Endodermal cell (in vitro differentiated cells): Measurements from ENCODE around the gene GXYLT1. TPM values are rescaled to one million over a fixed set of nuclear protein-coding genes. Genes with fewer than 3 reads are reported as not detected.

ENCODE experiments used
- DNase-seq: peaks from one replicate; pipeline ENCODE4 v3.0.0-alpha.2; 2017
- H3K27ac ChIP-seq: 2 replicates; pipeline ENCODE4 v1.5.1; 2013; ENCODE audit warnings: mild to moderate bottlenecking, low read depth, low read length, moderate library complexity
- H3K27me3 ChIP-seq: 2 replicates; pipeline ENCODE4 v1.6.1; 2013; ENCODE audit warnings: mild to moderate bottlenecking, low read length, moderate library complexity; ENCODE audit not compliant: insufficient read depth, control insufficient read depth, poor library complexity, severe bottlenecking
- H3K36me3 ChIP-seq: 2 replicates; pipeline ENCODE4 v1.7.0; 2013; ENCODE audit warnings: mild to moderate bottlenecking, low read length, moderate library complexity; ENCODE audit not compliant: control insufficient read depth, insufficient read depth
- H3K4me1 ChIP-seq: one replicate; pipeline ENCODE4 v1.7.0; 2013; ENCODE audit warnings: low read length; ENCODE audit not compliant: control insufficient read depth, insufficient read depth
- H3K4me3 ChIP-seq: 2 replicates; pipeline ENCODE4 v1.5.1; 2013; ENCODE audit warnings: mild to moderate bottlenecking, low read length, moderate library complexity
- H3K9ac ChIP-seq: 2 replicates; pipeline ENCODE4 v1.6.1; 2013; ENCODE audit warnings: mild to moderate bottlenecking, low read length, moderate library complexity; ENCODE audit not compliant: poor library complexity, severe bottlenecking; ENCODE audit errors: extremely low read depth
- H3K9me3 ChIP-seq: 2 replicates; pipeline ENCODE4 v1.6.1; 2013; ENCODE audit warnings: mild to moderate bottlenecking, low read length, moderate library complexity; ENCODE audit not compliant: control insufficient read depth
- H3K27ac Mint-ChIP-seq: 2 replicates; pipeline ENCODE4 v1.8.0; 2020; ENCODE audit warnings: mixed read lengths
- H3K27me3 Mint-ChIP-seq: 2 replicates; pipeline ENCODE4 v1.8.0; 2021; ENCODE audit warnings: mild to moderate bottlenecking, mixed read lengths; ENCODE audit not compliant: insufficient read depth
- H3K36me3 Mint-ChIP-seq: 2 replicates; pipeline ENCODE4 v1.8.0; 2020; ENCODE audit warnings: low read depth, mixed read lengths
- H3K4me1 Mint-ChIP-seq: 2 replicates; pipeline ENCODE4 v1.8.0; 2020; ENCODE audit warnings: mixed read lengths
- H3K4me3 Mint-ChIP-seq: 2 replicates; pipeline ENCODE4 v1.8.0; 2020; ENCODE audit warnings: mild to moderate bottlenecking, moderate library complexity, mixed read lengths
- H3K9me3 Mint-ChIP-seq: 2 replicates; pipeline ENCODE4 v1.8.0; 2020; ENCODE audit warnings: mild to moderate bottlenecking, mixed read lengths
- WGBS, 2 experiments: methylation state at CpG; one replicate each; pipeline versions ENCODE4 v1.1.5 to v1.1.7; 2013; ENCODE audit warnings: missing lambda C conversion rate in 2 of 2, mixed read lengths in 1 of 2; ENCODE audit not compliant: insufficient coverage in 1 of 2, insufficient read length in 1 of 2; 5-methylcytosine and 5-hydroxymethylcytosine counted together
- total RNA-seq, 2 donors: library from RNA; stranded (reverse); fragmentation: NEBNext Ultra II Directional in 1 of 2; extraction: Animal tissue kit (Norgen Biotek cat#: 25700) in 1 of 2; gene quantifications; 2 replicates in 1 of 2; 3 replicates in 1 of 2; pipeline ENCODE4 v1.2.1, GENCODE V29; 2021
- TF ChIP-seq, protein P1 (sequence below): fragments of 200-600 bp; sonication (generic); conservative IDR thresholded peaks from 2 replicates; pipeline ENCODE4 v1.5.0; 2021; ENCODE audit warnings: antibody characterized with exemption, mild to moderate bottlenecking

The GXYLT1 gene
- total RNA-seq, 2 donors from 2014 or later = 29.2 to 36.6 TPM

GRCh38 chr12:42104784-42105183 lies 39.9 kb downstream of the GXYLT1 start:
- TF ChIP-seq, protein P1, sequence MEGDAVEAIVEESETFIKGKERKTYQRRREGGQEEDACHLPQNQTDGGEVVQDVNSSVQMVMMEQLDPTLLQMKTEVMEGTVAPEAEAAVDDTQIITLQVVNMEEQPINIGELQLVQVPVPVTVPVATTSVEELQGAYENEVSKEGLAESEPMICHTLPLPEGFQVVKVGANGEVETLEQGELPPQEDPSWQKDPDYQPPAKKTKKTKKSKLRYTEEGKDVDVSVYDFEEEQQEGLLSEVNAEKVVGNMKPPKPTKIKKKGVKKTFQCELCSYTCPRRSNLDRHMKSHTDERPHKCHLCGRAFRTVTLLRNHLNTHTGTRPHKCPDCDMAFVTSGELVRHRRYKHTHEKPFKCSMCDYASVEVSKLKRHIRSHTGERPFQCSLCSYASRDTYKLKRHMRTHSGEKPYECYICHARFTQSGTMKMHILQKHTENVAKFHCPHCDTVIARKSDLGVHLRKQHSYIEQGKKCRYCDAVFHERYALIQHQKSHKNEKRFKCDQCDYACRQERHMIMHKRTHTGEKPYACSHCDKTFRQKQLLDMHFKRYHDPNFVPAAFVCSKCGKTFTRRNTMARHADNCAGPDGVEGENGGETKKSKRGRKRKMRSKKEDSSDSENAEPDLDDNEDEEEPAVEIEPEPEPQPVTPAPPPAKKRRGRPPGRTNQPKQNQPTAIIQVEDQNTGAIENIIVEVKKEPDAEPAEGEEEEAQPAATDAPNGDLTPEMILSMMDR = no peak
- Histone ChIP-seq H3K27me3 (no peaks in the 10 kb centered on the region), H3K4me3 (no peak overlapping the region), H3K36me3 (peaks cover 36% of the 10 kb centered on the region), H3K9ac (no peak overlapping the region), H3K27ac (no peak overlapping the region), H3K4me1 (no peaks in the 10 kb centered on the region), H3K9me3 (peaks cover 17% of the 10 kb centered on the region)
- Mint-ChIP-seq H3K36me3 (peaks cover 28% of the 10 kb centered on the region), H3K27ac (no peak overlapping the region), H3K4me3 (no peak overlapping the region), H3K27me3 (no peaks in the 10 kb centered on the region), H3K4me1 (no peaks in the 10 kb centered on the region), H3K9me3 (peaks cover 7% of the 10 kb centered on the region)
- DNase-seq = no peak
- 100% methylated on average over 1 of the region's 1 CpG; no CpG with 5 or more reads in 1 of the 2 experiments for WGBS, 2 experiments

DNA sequence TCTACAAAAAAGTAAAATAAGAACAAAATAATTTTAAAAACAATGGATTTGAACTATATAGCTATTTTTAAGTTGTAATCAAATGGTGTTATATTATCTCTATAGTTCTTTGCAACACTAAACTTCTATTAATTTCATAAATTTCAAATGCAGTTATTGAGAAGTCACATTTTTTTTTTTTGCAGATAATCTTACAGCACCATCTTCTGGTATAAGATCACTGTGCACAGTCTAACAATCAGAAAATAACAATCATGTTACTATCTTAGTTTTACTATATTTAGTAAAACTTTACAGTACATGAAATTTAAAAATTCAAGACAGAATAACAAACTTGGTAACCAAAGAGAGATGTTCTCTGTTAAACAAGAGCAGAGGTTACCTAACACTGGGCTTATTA lies 40.6 kb downstream of the GXYLT1 start:
- no peaks in the 10 kb centered on the region for H3K4me1 Mint-ChIP-seq
- Histone ChIP-seq H3K4me3 (no peak overlapping the region), H3K27ac (no peak overlapping the region), H3K9me3 (peaks cover 11% of the 10 kb centered on the region), H3K36me3 (peaks cover 30% of the 10 kb centered on the region), H3K9ac (no peak overlapping the region), H3K4me1 (no peaks in the 10 kb centered on the region), H3K27me3 (no peaks in the 10 kb centered on the region)
- no peak overlapping the region for H3K4me3 Mint-ChIP-seq
- H3K9me3 Mint-ChIP-seq = peaks cover 2% of the 10 kb centered on the region
- TF ChIP-seq, protein P1 = no peak
- peaks cover 21% of the 10 kb centered on the region for H3K36me3 Mint-ChIP-seq
- H3K27me3 Mint-ChIP-seq = no peaks in the 10 kb centered on the region
- no peak for DNase-seq
- H3K27ac Mint-ChIP-seq = no peak overlapping the region

GRCh38 chr12:42103155-42103554 lies 41.5 kb downstream of the GXYLT1 start:
- no peak overlapping the region for H3K4me3 ChIP-seq
- no peak overlapping the region for H3K4me3 Mint-ChIP-seq
- H3K27ac Mint-ChIP-seq = no peak overlapping the region
- 81% methylated on average over 4 of the region's 4 CpGs; no CpG with 5 or more reads in 1 of the 2 experiments for WGBS, 2 experiments
- no peak overlapping the region for H3K9ac ChIP-seq
- no peaks in the 10 kb centered on the region for H3K4me1 Mint-ChIP-seq
- no peak overlapping the region for H3K27ac ChIP-seq
- no peaks in the 10 kb centered on the region for H3K27me3 ChIP-seq
- no peaks in the 10 kb centered on the region for H3K4me1 ChIP-seq
- TF ChIP-seq, protein P1 = no peak
- no peaks in the 10 kb centered on the region for H3K9me3 Mint-ChIP-seq
- H3K27me3 Mint-ChIP-seq = no peaks in the 10 kb centered on the region
- H3K9me3 ChIP-seq = peaks cover 4% of the 10 kb centered on the region
- H3K36me3 ChIP-seq = peaks cover 20% of the 10 kb centered on the region
- peaks cover 13% of the 10 kb centered on the region for H3K36me3 Mint-ChIP-seq
- no peak for DNase-seq
